Measurements from ENCODE around the gene SDCCAG8. TPM values are rescaled to one million over a fixed set of nuclear protein-coding genes. Genes with fewer than 3 reads are reported as not detected.

The SDCCAG8 gene
- total RNA-seq, 3 donors from 2014 or later (not counting 1 experiment from before 2014, with no cell fraction given): 17.8 to 28.3 (median 21.2) TPM

GRCh38 chr1:243390162-243390791, 134.4 kb downstream of the SDCCAG8 start:
- Histone ChIP-seq H3K9me3 (ENCODE audit: control insufficient read depth, insufficient read depth, low read length) (no peaks in the 10 kb centered on the region), H3K4me3 (ENCODE audit: low read length) (no peak overlapping the region), H3K36me3 (ENCODE audit: control insufficient read depth, insufficient read depth, low read length) (no peaks in the 10 kb centered on the region), H3K27ac (ENCODE audit: low read length) (no peak overlapping the region), H3K4me1 (ENCODE audit: control insufficient read depth, insufficient read depth, low read length) (peaks cover 4% of the 10 kb centered on the region), H3K27me3 (ENCODE audit: control insufficient read depth, insufficient read depth, low read length) (no peaks in the 10 kb centered on the region)
- Mint-ChIP-seq H3K36me3 (no peaks in the 10 kb centered on the region), H3K27ac (no peak overlapping the region), H3K4me3 (no peak overlapping the region), H3K27me3 (ENCODE audit: low read depth in 2 of 2) (no peaks in the 10 kb centered on the region), H3K4me1 (peaks cover 6 to 13% of the 10 kb centered on the region in 2 donors), H3K9me3 (no peaks in the 10 kb centered on the region)
- ATAC-seq: peak in 1 of 3 donors; percentile 26
- 39% methylated on average over 8 of the region's 8 CpGs for WGBS (ENCODE audit: insufficient coverage)
- DNase-seq: no peak
- intact Hi-C loops (cut with micrococcal nuclease): no loop called here
- TF ChIP-seq, protein P1, sequence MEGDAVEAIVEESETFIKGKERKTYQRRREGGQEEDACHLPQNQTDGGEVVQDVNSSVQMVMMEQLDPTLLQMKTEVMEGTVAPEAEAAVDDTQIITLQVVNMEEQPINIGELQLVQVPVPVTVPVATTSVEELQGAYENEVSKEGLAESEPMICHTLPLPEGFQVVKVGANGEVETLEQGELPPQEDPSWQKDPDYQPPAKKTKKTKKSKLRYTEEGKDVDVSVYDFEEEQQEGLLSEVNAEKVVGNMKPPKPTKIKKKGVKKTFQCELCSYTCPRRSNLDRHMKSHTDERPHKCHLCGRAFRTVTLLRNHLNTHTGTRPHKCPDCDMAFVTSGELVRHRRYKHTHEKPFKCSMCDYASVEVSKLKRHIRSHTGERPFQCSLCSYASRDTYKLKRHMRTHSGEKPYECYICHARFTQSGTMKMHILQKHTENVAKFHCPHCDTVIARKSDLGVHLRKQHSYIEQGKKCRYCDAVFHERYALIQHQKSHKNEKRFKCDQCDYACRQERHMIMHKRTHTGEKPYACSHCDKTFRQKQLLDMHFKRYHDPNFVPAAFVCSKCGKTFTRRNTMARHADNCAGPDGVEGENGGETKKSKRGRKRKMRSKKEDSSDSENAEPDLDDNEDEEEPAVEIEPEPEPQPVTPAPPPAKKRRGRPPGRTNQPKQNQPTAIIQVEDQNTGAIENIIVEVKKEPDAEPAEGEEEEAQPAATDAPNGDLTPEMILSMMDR (IDR thresholded peaks at IDR 0.05): no peak

- no peaks in the 10 kb centered on the region for H3K36me3 ChIP-seq (ENCODE audit: control insufficient read depth, insufficient read depth, low read length)
- Mint-ChIP-seq H3K27ac (no peak overlapping the region), H3K36me3 (no peaks in the 10 kb centered on the region), H3K9me3 (no peaks in the 10 kb centered on the region), H3K27me3 (ENCODE audit: low read depth in 2 of 2) (no peaks in the 10 kb centered on the region), H3K4me1 (peaks cover 6 to 13% of the 10 kb centered on the region in 2 donors), H3K4me3 (no peak overlapping the region)
- H3K27ac ChIP-seq (ENCODE audit: low read length): no peak overlapping the region
- 88% methylated on average over 1 of the region's 1 CpG for WGBS (ENCODE audit: insufficient coverage)
- intact Hi-C loops (cut with micrococcal nuclease): no loop called here
- DNase-seq (no peak), ATAC-seq (no peak)
- no peaks in the 10 kb centered on the region for H3K27me3 ChIP-seq (ENCODE audit: control insufficient read depth, insufficient read depth, low read length)
- peaks cover 4% of the 10 kb centered on the region for H3K4me1 ChIP-seq (ENCODE audit: control insufficient read depth, insufficient read depth, low read length)
- TF ChIP-seq, protein P1 (IDR thresholded peaks at IDR 0.05): no peak
- no peak overlapping the region for H3K4me3 ChIP-seq (ENCODE audit: low read length)
- no peaks in the 10 kb centered on the region for H3K9me3 ChIP-seq (ENCODE audit: control insufficient read depth, insufficient read depth, low read length)
Observed at GRCh38 chr1:243391355-243391754, 135.5 kb downstream of the SDCCAG8 start.

DNA sequence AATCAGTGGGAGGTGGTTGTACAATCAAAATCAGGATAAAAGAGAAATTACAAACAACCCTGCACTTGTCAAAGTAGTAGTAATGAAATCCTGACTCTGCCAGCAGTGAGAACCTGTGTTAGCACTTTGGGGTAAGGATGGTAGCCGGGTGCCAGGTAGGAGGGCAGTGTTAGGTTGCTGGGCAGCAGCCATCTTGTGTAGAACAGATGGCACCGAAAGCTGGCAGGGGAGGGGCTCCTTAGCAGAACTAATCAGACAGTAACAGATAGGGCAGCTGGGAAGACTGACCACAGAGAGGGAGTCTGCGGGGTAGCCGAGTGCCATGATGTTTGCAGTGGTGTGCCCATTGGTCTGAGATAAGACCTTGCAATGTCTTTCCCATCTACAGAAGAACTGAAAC, 137.3 kb downstream of the SDCCAG8 start:
- H3K27me3 Mint-ChIP-seq (ENCODE audit: low read depth in 2 of 2): no peaks in the 10 kb centered on the region
- WGBS (ENCODE audit: insufficient coverage): 91% methylated on average over 4 of the region's 4 CpGs
- no peaks in the 10 kb centered on the region for H3K36me3 Mint-ChIP-seq
- peaks cover 6 to 13% of the 10 kb centered on the region in 2 donors for H3K4me1 Mint-ChIP-seq
- TF ChIP-seq, protein P1 (IDR thresholded peaks at IDR 0.05): no peak
- Histone ChIP-seq H3K4me3 (ENCODE audit: low read length) (no peak overlapping the region), H3K36me3 (ENCODE audit: control insufficient read depth, insufficient read depth, low read length) (no peaks in the 10 kb centered on the region), H3K27me3 (ENCODE audit: control insufficient read depth, insufficient read depth, low read length) (no peaks in the 10 kb centered on the region), H3K9me3 (ENCODE audit: control insufficient read depth, insufficient read depth, low read length) (no peaks in the 10 kb centered on the region), H3K4me1 (ENCODE audit: control insufficient read depth, insufficient read depth, low read length) (peaks cover 4% of the 10 kb centered on the region), H3K27ac (ENCODE audit: low read length) (no peak overlapping the region)
- ATAC-seq (no peak), DNase-seq (no peak)
- intact Hi-C loops (cut with micrococcal nuclease): no loop called here
- H3K4me3 Mint-ChIP-seq: no peak overlapping the region
- H3K9me3 Mint-ChIP-seq: no peaks in the 10 kb centered on the region
- no peak overlapping the region for H3K27ac Mint-ChIP-seq

DNA sequence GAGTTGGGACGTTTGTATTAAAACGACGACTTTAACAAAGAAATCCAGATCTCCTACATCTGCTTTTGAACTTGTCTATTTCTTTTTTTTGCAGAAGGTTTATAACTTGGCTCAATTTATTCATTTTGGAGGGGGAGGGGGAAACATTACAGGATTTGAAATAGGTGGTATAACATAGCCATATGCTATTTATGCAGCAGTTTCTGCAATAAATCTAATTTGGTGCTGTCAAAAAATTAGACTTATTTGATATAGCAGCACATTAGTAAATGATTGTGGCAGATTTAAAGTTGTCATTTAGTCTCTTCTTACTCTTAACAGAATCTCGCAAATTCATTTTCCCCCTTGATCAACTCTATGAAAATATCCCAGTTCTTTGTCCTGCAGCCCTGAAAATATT, 138.2 kb downstream of the SDCCAG8 start:
- Histone ChIP-seq H3K27me3 (ENCODE audit: control insufficient read depth, insufficient read depth, low read length) (no peaks in the 10 kb centered on the region), H3K4me3 (ENCODE audit: low read length) (no peak overlapping the region), H3K9me3 (ENCODE audit: control insufficient read depth, insufficient read depth, low read length) (no peaks in the 10 kb centered on the region), H3K27ac (ENCODE audit: low read length) (no peak overlapping the region), H3K4me1 (ENCODE audit: control insufficient read depth, insufficient read depth, low read length) (peaks cover 4% of the 10 kb centered on the region), H3K36me3 (ENCODE audit: control insufficient read depth, insufficient read depth, low read length) (no peaks in the 10 kb centered on the region)
- Mint-ChIP-seq H3K4me3 (no peak overlapping the region), H3K9me3 (no peaks in the 10 kb centered on the region), H3K27ac (no peak overlapping the region), H3K27me3 (ENCODE audit: low read depth in 2 of 2) (no peaks in the 10 kb centered on the region), H3K36me3 (no peaks in the 10 kb centered on the region), H3K4me1 (peaks cover 6 to 13% of the 10 kb centered on the region in 2 donors)
- ATAC-seq (no peak), DNase-seq (no peak)
- intact Hi-C loops (cut with micrococcal nuclease): no loop called here
- TF ChIP-seq, protein P1 (IDR thresholded peaks at IDR 0.05): no peak
- WGBS (ENCODE audit: insufficient coverage): 90% methylated on average over 4 of the region's 4 CpGs

Measured in natural killer cell (primary cell).